ENCODE results near the gene OR6N1.

Gene OR6N1

DNA sequence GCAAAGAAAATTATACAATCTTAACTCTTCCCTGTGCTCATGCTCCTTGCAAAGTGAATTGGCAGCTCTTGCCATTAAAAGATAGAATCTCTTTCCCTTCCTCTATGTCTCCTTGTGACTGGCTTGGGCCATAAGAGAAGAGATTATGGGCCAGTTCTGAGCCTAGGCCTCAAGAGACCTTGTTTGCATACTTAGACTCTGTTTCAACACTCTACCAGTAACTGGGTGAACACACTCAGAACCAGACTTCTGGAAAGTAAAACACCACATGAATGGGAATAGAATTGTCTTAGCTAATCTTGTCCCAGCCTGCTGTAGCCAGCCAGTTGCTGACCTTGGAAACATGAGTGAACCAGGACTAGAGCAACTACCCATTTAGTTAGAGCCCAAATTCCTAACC lies 36.1 kb downstream of the OR6N1 start:
- no peak for DNase-seq

DNA sequence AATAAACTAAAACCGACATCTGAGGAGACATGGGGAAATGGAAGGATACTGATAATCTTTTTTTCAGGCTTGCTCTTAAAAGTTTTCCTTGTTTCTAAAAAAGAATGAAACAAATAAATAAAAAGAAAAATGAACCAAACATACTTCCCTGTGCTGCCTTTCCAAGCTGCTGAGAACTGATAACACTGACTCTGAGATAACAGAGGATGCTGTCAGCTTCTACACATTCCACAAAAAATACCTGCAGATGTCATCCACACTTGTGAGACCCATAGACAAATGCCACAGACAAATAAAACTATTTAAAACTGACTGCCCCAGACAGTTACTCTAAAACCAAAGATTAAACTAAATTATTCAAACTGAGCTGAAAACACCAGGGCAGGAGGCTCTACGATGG lies 39.5 kb downstream of the OR6N1 start:
- no peak for DNase-seq

DNA sequence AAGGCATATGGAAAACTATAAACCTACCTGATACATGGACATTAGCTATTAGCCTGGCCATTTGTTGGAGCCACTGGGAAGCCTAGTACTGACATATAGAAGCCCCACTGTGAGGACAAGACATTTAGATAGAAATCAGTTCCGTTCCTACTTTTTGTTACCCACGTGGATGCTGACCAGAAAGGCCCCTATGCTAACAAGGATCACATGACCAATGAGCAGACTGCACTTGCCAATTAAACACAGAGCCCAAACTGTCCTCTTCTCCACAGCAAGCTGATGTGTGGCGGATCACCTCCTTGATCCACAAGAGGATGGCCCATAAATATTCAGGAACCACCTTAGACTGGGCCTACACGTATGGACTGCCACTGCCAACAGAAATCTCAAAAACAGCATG lies 40.3 kb downstream of the OR6N1 start:
- DNase-seq: no peak

DNA sequence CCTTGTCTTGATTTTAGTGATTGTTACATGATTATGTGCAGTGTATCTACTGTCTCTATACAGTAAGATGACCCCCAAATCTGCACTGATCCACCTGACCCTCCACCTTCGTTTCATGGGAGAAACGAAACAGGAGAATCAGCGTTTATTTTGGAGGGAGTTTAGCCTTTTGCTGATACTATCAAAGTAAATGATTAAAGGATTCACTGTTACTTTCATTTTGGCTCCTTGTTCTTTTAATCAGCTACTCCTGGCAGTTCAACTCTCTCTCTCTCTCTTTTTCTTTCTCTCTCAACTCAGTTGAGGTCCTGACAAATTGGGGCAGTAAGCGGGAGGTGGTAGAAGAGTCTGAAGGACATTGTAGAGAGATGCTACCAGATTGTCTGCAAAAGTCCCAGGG lies 41.5 kb downstream of the OR6N1 start:
- no peak for DNase-seq

DNA sequence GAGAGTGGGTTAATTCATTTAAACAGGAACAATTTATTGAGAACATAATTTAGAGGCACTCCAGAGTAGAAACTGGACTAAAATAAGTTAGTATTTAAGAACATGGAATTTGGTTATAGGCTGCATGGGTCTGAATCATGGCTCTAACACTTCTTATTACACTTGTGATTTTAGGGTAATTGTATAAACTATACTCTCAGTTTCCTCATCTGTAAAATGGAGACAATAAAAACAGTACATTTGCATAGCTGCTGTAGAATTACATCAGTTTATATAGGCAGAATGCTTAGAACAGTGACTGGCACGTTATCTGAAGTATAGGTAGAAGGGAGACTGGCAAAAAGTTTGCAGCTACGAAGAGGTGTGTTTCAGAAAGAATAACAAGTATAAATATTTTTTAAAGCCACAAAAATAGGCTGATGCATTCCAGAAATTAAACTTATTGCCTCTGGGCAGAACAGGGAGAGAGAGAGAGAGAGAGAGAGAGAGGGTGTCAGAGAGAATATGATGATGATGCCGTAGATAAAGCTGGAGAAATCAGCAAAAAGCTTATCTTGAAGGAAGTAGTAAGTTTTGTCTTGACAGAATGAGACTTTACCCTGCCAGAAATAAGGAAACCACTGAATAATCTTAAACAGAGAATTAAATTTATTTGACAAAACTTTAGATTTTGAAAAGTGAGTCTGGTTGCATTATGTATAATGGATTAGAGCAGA lies 43.3 kb downstream of the OR6N1 start:
- no peak for DNase-seq

DNA sequence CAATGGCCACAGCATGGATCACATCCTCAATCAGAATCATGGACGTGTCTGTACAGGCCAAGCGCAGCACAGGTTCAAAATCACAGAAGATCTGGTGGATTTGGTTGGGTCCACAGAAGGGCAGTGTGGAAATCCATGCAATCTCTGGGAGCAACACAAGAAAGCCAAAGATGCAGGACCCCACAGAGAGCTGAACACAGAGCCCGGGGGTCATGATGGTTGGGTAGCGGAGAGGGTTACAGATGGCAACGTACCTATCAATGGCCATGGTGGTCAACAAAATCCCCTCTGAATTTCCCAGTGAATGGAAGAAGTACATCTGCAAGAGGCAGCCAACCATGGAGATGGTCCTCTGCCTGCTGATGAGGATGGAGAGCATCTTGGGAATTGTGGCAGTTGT lies 47.6 kb downstream of the OR6N1 start:
- no peak for DNase-seq

DNA sequence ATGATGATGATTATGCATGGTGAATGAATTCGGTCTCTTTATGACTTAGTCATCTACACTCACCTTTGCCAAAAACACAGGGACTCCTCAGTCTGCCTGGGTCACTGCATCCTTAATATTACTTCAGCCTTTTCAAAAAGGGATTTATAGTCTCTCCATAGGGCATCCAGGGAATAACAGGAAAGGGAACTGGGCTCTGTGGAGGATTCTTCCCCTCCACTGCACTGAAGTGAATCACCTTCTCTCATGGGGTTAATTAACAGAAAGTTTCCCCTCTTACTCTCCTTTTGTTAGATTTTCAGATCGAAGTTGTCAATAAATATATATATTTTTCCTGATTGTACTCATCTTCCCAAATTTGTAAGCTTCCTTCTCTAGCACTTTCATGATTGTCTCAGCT lies 51.4 kb downstream of the OR6N1 start, which contains the start of gene OR6K3:
OR6K3 (minus strand) TSS at position 101 of the 400 bp plus-strand sequence. CDS start 2,605 bp downstream, outside the sequence.
- DNase-seq: no peak

DNA sequence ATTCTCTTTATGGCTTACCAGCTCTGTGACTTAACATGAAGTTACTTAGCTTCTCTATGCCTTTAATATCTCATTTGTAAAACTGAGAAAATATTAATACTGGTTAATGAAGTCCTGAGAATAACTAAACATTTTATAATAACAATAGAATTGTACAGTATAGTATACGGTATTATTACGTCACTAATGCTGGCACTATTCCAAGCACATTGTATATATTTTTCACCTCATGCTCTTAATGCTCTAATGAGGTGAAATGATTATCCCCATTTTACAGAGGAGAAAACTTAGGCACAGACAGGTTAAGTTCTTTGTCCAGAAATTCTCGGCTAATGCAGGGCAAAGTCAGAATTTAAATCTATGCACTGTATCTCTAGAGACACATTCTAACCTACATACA lies 52.3 kb downstream of the OR6N1 start:
- no peak for DNase-seq

- no peak for DNase-seq
These were observed 54.7 kb downstream of the OR6N1 start for GRCh38 chr1:158717344-158717743.

- no peak for DNase-seq
These were observed 55.7 kb downstream of the OR6N1 start for GRCh38 chr1:158716335-158716734.

DNA sequence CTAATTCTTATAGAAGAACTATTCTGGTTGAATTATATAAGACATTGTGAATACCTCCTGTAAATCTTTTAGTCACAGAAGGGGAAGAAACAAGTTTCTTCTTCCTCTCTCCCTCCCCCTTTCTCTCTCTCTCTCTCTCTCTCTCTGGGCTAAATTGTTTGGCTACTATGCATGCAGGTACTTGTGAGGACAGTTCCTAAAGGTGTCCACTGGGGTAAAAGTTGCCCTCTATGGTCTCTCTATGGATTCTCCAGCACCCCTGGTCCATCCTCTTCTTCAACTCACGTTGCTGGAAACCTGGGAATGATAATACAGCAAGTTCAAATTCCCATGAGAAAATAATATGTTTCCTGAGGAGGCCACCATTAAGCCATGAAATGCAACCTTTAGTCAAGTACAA lies 57.2 kb downstream of the OR6N1 start:
- DNase-seq: no peak

Data from stimulated activated CD4-positive, alpha-beta T cell treated with anti-CD3 and anti-CD28 coated beads, Interleukin-2, amount 100 ng/mL, for 24 hours (primary cell).